HTERT RPE-1 (cell line): ENCODE measurements around the gene ZCCHC10.
"Not testable (repeated sequence)": the region's sequence is repeated elsewhere in the genome, so short reads cannot be mapped to it uniquely, and the experiment has no call there.

Experiments used
- in situ Hi-C: fragments of 300-500 bp; cut with MboI; formaldehyde crosslinking; loops from 4 replicates; pipeline ENCODE4 v1.14.3; 2020; ENCODE audit warnings: low sequenced_read_pairs

Gene ZCCHC10

DNA sequence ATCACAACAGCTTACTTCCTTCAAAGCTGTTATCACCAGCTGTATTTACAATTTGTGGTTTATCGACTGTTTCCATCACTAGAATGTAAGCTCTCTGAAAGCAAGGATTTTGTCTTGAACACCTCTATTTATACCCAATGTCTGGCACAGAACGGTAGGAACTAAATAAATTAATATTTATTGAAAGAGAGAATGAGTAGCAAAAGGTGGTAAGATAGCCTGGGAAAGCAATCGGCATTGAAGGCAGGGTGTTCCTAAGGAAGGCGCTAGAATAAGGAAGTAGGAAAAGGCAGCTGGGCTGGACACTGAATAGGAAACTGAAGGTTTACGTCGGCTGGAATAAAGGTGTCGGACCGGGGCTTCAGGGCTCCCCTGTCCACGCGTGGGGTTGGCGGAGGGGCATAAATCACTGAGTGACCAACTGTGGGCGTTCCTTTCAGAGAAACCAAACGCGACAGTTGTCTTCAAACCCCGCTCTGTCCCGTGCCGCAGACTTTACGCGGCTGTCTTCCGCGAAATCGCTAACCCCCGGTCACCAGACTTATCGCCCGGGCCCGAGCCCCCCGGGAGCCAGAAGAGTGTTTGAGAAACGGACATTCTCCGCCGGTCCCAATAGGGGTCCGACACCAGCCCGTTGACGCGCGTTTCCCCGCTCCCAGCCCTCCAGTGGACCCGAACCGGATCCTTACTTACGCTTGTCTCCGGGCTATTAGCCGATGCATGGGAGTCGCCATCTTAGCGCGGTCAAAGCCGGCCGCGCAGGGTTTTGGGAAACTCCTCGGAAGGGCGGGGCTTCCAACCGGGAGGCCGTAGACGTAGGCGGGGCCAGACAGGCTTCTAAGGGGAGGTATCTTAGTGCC lies at the start of gene ZCCHC10:
Gene ZCCHC10 (minus strand): TSS at position 746 of the 860 bp plus-strand sequence. CDS start 12 bp downstream, at position 734.
- in situ Hi-C loops, result no loop called here

DNA sequence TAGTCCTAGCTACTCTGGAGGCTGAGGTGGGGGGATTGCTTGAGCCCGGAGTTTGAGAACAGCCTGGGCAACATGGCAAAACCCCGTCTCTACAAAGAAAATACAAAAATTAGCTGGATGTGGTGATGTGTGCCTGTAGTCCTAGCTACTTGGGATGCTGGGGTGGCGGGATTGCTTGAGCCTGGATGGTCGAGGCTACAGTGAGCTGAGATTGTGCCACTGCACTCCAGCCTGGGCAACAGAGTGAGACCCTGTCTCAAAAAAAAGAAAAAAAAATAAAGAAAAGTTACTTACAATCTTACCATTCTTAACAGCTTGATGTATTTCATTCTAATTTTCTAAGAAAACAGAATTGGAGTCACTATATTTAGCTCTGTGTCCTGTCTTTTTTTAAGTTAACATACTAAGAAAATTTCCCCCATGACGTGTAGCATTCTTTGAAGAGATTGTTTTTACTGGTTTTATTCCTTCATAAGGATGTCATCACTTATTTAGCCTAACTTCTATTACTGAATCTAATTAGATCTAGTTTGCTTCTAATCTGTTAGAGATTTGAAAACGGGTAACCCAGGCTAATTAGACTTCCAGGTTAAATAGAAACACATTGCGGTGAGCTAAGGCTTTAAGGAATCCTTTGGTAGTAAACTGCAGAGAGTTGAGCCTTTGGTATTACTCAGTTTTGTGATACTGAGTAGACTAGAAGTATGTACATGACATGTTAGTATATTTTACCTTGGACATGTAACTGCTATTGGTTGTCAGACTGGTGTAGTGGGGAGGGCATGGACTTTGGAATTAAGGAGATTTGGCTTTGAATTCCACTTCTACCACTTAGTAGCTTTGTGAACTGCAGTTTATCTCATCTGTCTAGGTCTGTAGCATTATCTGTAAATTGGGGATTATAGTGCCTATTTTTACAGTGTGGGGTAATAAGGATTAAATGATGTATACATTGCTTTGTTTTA lies 49.5 kb upstream of the ZCCHC10 start:
- in situ Hi-C loops, result no loop called here

DNA sequence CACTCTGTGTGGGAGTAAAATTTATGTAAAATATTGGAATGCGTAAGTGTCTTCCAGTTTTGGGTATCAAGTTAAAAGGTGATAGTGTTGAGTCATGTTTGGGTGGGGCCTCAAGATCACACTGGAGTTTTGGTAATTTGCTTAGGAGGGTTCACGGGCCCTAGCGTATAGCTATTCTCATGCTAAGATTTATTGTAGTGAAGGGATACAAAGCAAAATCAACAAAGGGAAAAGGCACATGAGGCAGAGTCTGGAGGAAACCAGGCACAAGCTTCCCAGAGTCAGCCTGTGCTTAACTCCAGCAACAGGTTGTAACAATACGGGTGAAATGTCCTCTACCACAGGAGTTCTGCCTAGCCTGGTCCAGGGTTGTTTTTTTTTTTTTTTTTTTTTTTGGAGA lies 45.7 kb upstream of the ZCCHC10 start:
- in situ Hi-C loops, result no loop called here

DNA sequence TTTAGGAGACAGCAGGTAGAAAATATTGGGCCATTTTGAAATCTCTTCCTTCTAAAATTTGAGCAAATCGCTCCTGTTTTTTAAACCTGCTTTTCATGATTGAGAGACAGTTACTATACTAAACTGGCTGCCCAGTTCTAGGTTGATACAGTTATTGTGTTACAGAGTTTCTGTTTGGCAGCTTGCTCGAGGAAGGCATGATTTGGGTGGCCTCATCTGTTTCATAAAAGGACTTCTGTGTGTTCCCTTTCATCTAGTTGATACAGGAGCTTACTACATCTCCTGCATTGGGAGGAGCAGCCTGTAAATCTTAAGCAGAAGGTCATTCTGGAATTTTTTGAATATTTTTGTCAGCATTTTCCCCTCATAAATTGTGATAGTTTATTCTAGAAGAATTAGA lies 39.7 kb upstream of the ZCCHC10 start:
- in situ Hi-C loops, result no loop called here

DNA sequence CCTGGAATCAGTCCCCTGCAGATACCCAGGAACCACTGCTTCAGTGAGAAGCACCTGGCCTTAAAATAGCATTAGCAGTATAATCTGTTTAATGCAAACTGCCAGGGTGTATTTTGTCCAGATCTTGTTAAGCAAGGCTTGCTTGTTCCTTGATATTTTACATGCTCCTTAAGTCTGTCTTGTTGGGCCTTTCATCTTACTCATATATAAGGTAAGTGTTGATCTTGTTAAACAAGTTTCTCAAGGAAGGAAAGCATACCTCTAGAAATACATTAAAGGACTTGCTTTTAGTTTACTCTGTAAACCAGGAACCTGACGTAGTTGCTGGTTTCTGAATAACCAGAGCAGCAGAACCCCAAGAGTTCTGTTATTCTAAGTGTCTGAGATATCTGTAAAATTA lies 39.1 kb upstream of the ZCCHC10 start:
- in situ Hi-C loops, result no loop called here

DNA sequence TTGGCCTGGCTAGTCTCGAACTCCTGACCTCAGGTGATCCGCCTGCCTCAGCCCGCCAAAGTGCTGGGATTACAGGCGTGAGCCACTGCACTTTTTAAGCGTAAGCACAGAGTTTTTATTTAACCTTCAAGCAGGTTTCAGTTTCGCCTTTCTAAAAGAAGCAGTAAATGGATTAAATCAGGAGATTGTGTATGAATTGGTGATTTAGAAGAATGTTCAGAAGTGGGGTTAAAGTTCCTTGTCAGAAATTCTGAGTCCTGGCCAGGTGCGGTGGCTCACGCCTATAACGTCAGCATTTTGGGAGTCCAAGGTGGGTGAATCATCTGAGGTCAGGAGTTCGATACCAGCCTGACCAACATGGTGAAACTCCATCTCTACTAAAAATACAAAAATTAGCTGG lies 37.6 kb upstream of the ZCCHC10 start:
- in situ Hi-C loops, result no loop called here

DNA sequence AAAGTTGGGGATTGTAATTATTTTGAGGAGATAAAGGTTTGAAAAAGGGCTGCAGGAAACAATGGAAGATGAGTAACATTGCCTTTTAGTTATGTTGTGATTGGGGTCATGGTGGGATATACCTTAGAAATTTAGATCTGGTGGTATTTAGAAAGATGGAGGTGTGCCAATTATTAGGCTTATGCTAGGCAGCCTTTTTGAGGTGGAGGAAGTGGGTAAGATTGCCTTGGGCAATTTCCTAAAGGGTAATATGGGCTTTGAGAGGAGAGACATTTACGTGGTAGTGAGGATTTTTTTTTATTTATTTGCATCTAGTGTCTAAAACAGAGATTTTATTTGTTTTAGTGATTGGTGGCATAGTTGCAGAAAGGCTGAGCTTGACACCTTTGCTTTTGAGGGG lies 35.9 kb upstream of the ZCCHC10 start:
- in situ Hi-C loops, result no loop called here

DNA sequence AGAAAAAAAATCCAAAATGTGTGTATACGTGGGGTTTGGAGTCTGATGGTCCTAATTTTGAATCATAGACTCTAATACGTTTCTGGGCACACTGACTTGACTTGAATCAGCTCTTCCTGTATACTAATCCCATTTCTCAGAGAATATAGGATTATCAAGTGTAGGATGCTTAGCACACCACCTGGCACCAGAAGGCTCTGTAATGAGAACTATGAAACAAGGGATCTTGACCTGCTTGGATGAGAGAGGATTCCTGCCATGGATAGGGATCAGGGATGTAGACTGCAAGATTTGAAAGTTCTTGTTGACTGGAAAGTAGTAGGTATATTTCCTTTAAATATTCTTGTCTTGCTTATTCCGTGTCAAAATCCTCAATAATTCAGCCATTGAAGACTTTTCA lies 33.3 kb upstream of the ZCCHC10 start:
- in situ Hi-C loops, result no loop called here

DNA sequence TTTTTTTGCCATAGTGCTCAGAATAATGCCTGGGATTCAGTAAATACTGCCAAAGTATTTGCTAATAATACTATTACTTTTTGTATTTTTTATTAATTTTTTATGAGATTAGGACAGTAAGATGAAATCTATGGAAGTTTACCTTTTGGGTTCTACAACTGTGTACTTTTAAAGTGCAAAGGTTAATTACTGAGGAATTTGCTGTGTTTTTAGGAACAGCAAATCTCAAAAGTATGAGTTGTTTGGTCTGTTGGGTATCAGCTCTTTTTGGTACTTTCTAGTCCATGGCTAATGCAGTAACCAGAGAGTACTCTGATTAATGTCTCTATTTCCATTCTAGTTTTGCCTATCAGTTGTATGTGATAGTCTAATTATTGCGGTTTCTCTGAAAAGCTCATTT lies 30.5 kb upstream of the ZCCHC10 start:
- in situ Hi-C loops, result no loop called here

DNA sequence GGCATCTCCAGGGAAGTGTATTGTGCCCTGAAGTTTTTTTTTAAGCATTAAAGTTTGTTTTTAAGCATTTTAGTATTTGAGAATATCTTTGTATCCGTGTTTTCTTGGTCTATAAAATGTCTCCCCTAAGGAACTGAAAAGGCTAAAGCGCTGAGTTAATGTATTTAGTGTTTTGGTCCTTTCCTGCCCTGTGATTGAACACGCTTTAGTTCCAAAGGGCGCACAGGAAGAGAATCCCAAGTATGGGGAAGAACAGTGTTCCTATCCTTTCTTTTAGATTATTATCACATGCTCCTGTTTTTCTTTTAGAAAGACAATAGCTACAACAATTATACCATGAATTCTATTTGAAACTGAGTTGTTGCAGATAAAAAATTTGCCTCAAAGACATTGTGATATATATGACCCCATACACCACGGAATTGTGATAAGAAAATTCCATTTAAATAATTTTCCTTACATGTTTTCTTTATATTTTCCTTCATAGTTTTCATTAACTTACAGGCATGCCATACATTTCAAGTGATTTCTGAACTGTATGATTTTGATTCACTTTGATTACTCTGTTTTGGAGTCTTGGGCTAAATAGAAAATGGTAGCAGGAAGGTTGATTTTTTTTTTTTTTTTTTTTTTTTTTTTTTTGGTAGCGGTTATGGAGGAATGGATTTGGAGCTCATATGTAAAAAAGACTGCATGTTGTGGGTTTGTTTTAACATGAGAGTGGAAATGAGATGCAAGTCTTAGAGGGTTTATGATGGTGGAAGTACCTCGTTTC lies 28.5 kb upstream of the ZCCHC10 start:
- in situ Hi-C loops, result no loop called here

DNA sequence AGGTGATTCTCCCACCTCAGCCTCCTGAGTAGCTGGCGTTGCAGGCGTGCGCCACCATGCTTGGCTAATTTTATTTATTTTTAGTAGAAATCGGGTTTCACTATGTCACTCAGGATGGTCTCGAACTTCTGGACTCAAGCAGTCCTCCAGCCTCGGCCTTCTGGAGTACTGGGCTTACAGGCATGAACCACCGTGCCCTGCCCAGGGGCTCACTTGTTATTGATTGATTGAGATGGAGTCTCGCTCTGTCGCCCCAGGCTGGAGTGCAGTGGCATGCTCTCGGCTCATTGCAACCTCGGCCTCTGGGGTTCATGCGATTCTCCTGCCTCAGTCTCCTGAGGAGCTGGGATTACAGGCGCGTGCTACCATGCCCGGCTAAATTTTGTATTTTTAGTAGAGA lies 27.1 kb upstream of the ZCCHC10 start:
- in situ Hi-C loops, result no loop called here

DNA sequence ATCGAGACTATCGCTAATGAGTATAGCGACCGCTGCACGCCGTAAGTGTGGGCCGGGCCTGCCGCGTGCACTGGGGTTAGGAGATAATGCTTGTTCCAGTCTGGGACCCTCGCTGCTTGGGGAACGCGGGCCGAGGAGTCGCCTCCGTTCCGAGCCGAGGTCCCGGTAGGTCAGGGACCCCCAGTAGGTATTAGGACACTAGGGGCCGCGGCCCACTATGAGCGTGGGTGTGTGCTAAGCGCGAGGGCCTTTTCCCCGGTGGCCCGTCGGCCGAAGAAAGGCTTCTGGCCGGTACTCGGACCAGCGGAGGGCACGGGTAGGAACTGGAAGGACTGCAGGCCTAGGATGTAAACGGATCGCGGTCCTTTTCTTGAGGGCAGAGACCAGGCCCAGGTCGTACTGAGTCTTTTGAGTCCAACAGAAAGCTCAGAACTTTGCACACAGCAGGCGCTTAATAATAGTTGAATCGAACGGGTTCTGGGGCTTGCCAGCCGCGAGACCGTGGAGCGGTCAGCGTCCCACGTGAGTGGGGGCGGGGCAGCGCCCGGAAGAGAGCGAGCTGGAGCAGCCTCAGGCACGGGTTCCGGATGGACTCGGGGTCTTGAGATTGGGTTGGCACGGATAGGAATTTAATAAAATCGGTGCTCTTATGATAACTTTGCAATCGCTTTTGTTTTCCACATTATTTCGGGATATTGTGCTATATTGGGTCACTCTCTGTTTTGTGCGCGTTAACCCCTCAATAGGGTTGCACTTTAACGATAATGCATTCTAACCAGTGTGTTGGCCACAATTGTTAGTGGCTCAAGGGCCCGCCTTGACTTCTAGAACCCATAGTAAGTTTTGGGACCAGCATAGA lies 26.2 kb upstream of the ZCCHC10 start:
- in situ Hi-C loops, result no loop called here

DNA sequence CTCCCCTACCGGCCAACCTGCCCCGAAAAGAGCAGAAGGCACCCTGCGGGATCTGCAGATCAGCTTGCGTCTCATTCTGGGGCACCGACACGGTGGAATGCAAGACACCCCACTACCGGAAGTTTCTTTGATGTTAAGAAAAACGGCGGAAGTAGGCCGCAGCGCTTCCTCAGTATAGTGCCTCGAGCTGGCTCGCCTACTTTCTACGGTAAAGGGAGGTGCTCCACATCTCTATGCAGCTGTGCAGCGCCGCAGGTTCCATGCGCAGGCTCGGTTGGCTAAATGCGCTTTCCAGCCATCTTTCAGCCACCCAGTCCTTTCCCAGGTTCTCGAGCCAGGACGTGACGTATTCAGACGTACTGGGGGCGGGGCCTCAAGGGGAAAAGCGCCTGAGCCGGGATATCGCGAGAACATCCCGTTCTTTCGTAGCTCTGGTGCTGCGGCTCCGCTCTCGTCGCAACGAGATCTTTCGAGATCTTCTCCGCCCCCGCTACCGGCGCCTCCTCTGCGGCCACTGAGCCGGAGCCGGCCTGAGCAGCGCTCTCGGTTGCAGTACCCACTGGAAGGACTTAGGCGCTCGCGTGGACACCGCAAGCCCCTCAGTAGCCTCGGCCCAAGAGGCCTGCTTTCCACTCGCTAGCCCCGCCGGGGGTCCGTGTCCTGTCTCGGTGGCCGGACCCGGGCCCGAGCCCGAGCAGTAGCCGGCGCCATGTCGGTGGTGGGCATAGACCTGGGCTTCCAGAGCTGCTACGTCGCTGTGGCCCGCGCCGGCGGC lies 25.4 kb upstream of the ZCCHC10 start, which contains the start of gene HSPA4:
Gene HSPA4 (plus strand): TSS at position 472 of the 775 bp plus-strand sequence. CDS start 238 bp downstream, at position 710.
- in situ Hi-C loops, result no loop called here

DNA sequence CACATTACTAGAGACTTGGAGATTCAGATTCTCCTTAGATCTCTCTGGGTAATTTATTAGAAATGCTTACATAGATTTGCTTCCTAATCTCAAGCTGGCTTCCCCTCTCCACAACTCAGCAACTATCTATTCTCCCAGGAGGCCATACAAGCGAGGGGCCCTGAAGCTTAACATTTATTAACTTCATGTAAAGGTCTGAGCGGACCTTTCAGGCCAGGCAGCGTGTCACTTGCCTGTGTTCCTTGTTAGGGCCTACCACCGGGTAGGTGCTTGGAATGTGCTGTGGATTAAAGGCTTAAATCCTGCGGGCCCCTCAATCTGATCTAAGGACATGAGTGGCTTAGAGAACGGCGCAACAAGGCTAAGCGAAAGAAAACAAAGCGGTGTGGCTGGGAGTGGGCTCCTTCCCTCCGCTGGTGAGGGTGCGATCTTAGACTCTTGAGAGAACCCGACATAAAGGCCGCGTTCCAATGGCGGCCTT lies 24.8 kb upstream of the ZCCHC10 start:
- in situ Hi-C loops, result no loop called here

DNA sequence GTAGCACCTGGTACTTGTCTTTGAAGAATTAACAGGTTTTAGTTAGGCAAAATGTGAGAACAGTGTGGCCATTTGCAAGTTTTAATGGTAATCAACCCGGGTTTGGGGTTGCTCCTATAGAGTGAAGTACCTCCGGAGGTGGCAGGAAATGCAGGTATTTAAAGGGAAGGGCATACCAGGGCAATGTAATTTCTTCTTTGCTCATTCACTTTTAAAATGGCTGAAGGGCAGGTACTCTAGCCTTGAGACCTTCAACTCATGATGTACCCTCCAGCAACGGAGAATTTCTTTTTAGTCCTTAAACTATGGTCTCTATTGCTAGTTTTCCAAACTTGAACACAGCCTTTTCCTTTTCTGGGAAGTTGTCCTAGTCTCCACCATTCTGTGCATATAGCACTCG lies 24.2 kb upstream of the ZCCHC10 start:
- in situ Hi-C loops, result no loop called here

DNA sequence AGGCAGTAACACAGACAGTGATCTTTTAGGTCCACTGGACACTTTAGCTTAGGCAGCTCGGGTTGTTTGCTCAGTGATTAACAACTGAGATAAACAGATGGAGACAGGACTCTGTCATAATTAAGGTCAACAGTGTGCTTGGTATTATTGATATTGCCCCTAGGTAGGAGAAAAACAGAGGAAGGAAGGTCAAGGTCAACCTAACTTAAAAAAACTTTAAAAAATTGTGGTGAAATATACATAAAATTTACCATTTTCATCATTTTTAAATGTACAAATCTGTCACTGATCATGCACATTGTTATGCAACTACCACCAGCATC lies 23.3 kb upstream of the ZCCHC10 start:
- in situ Hi-C loops, result no loop called here

DNA sequence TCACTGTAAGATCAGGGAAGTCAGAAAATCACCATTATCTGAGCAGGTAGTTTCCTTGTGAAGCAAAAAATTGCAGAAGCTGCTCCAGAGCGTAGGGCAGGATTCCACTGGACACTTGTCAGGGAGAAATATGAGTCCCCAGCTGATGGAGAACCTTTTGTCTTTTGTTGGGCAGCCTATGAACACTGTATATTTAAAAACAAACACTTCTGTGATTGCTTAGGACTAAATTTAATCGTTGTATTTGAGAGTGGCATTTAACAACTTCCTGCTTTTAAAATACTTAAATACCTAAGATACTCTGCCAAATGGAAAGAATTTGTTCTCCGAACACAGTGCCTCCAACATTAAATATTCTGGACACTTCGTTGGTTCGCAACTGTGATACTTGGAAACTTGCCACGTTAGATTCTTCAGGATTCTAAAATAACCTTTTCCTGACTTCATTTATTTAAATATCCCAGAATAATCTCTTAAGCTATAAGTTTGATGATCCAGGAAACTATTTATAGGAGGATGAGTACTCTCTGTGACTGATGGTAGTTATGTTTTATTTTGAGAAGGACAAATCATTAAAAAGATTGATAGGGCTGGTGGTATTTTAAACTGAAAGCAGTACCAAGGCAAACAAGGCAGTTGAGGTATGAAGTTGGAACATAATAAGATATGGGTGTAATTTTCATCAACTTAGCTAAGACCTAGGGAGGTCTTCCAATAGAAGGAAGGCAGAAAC lies 22.8 kb upstream of the ZCCHC10 start:
- in situ Hi-C loops, result no loop called here

DNA sequence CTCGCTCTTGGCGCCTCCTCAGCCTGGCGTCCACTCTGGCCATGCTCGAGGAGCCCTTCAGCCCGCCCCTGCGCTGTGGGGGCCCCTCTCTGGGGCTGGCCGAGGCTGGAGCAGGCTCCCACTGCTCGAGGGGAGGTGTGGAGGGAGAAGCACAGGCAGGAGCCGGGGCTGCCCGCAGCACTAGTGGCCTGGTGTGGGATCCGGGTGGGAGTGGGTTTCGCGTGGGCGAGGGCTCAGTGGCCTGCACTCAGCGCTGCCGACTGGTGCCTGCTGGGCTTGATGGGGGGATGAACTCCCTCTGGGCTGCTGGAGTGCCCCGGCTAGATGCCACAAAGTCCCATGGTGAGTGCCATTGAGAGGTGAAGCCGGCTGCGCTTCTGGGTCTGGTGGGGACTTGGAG lies 21.1 kb upstream of the ZCCHC10 start:
- in situ Hi-C loops, result no loop called here

DNA sequence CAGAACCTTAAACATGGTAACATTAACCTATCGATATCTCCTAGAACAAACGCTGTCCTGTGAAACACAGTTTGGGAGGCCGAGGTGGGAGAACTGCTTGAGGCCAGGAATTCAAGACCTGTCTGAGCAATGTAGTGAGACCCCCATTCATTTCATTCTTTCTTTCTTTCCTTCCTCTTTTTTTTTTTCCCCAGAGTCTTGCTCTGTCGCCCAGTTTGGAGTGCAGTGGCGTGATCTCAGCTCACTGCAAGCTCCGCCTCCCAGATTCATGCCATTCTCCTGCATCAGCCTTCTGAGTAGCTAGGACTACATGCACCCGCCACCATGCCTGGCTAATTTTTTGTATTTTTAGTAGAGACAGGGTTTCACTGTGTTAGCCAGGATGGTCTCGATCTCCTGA lies 20.2 kb upstream of the ZCCHC10 start:
- in situ Hi-C loops, result not testable (repeated sequence)
